SK-N-SH (cell line): Measurements from ENCODE around the gene NUMB. TPM values are rescaled to one million over a fixed set of nuclear protein-coding genes. Genes with fewer than 3 reads are reported as not detected.

Source experiments
- CTCF ChIA-PET: fragments of 300-600, 350-600 bp; formaldehyde crosslinking; extraction: SDS; loops from one replicate; lab custom pipeline; 2021; lab: Yijun Ruan, JAX
- POLR2A ChIA-PET: fragments of 350-600 bp; sonication (Branson Sonifier 250); formaldehyde crosslinking; extraction: SDS; loops from one replicate; lab custom pipeline; 2020; ENCODE audit warnings: antibody characterized with exemption, inconsistent platforms; lab: Yijun Ruan, JAX
- DNase-seq: peaks from one replicate; pipeline ENCODE4 v3.0.0; 2012
- H2AFZ ChIP-seq: fragments of 200-600 bp; sonication (generic); 2 replicates; pipeline ENCODE4 v1.8.1; 2016; ENCODE audit warnings: antibody characterized with exemption, mild to moderate bottlenecking, low read depth
- H3F3A ChIP-seq: fragments of 200-600 bp; sonication (generic); replicated peaks from 2 replicates; pipeline ENCODE3; 2016; ENCODE audit warnings: antibody characterized with exemption, mild to moderate bottlenecking; ENCODE audit not compliant: insufficient read depth
- H3K27ac ChIP-seq, 2 experiments: fragments of 200-500 bp in 1 of 2; fragments of 200-600 bp in 1 of 2; sonication (Bioruptor generic) in 1 of 2; sonication (generic), shearing (Covaris generic) in 1 of 2; 2 replicates each; pipeline versions ENCODE4 v1.5.1 to v1.6.1; 2014 to 2016; ENCODE audit warnings: low read depth in 2 of 2, inconsistent platforms in 1 of 2, low read length in 1 of 2, mild to moderate bottlenecking in 1 of 2, mixed read lengths in 1 of 2
- H3K27me3 ChIP-seq: fragments of 200-600 bp; sonication (generic), shearing (Covaris generic); 2 replicates; pipeline ENCODE4 v1.6.1; 2016; ENCODE audit warnings: mixed run types; ENCODE audit not compliant: insufficient read depth
- H3K36me3 ChIP-seq, 2 experiments: fragments of 200-500 bp in 1 of 2; fragments of 200-600 bp in 1 of 2; sonication (Bioruptor generic) in 1 of 2; sonication (generic) in 1 of 2; replicated peaks in 1 of 2; 2 replicates each; pipeline versions ENCODE3 to v1.5.1; 2014 to 2016; ENCODE audit warnings: low read length in 1 of 2, mild to moderate bottlenecking in 1 of 2; ENCODE audit not compliant: insufficient read depth in 2 of 2, control insufficient read depth in 1 of 2
- H3K4me1 ChIP-seq, 2 experiments: fragments of 200-500 bp in 1 of 2; fragments of 200-600 bp in 1 of 2; sonication (Bioruptor generic) in 1 of 2; sonication (generic), shearing (Covaris generic) in 1 of 2; 2 replicates each; pipeline versions ENCODE4 v1.5.1 to v1.6.1; 2014 to 2016; ENCODE audit warnings: low read depth in 1 of 2, low read length in 1 of 2, mixed run types in 1 of 2; ENCODE audit not compliant: insufficient read depth in 2 of 2, control insufficient read depth in 1 of 2
- H3K4me2 ChIP-seq: fragments of 200-600 bp; sonication (generic), shearing (Covaris generic); 2 replicates; pipeline ENCODE4 v1.6.1; 2017; ENCODE audit warnings: mixed run types
- H3K4me3 ChIP-seq, 2 experiments: fragments of 200-500 bp in 1 of 2; fragments of 200-600 bp in 1 of 2; sonication (Bioruptor generic) in 1 of 2; sonication (generic), shearing (Covaris generic) in 1 of 2; 2 replicates each; pipeline versions ENCODE4 v1.5.1 to v1.8.1; 2014 to 2016; ENCODE audit warnings: low read depth in 2 of 2, inconsistent platforms in 1 of 2, low read length in 1 of 2, mild to moderate bottlenecking in 1 of 2, mixed read lengths in 1 of 2, moderate library complexity in 1 of 2
- H3K79me2 ChIP-seq: fragments of 200-600 bp; sonication (generic); 2 replicates; pipeline ENCODE4 v1.8.1; 2017; ENCODE audit warnings: mild to moderate bottlenecking; ENCODE audit not compliant: insufficient read depth
- H3K9ac ChIP-seq: fragments of 200-600 bp; sonication (generic); 2 replicates; pipeline ENCODE4 v1.6.1; 2017; ENCODE audit warnings: mixed run types
- H3K9me2 ChIP-seq: fragments of 200-600 bp; sonication (generic); 2 replicates; pipeline ENCODE4 v1.6.1; 2017; ENCODE audit warnings: mixed run types
- H3K9me3 ChIP-seq: fragments of 200-600 bp; sonication (generic); 2 replicates; pipeline ENCODE4 v1.6.1; 2017; ENCODE audit warnings: mixed run types, mild to moderate bottlenecking, moderate library complexity
- H4K20me1 ChIP-seq: fragments of 200-600 bp; sonication (generic); 2 replicates; pipeline ENCODE4 v1.6.1; 2017; ENCODE audit warnings: mild to moderate bottlenecking, mixed run types; ENCODE audit not compliant: insufficient read depth
- CHD2 ChIP-seq: fragments of 150-350 bp; IDR thresholded peaks from 2 replicates; pipeline ENCODE4 v1.6.1; 2018; ENCODE audit warnings: low read length; ENCODE audit not compliant: partially characterized antibody
- CTCF ChIP-seq: fragments of 200-600 bp; sonication (generic); IDR thresholded peaks from 2 replicates; pipeline ENCODE4 v1.6.1; 2017; ENCODE audit warnings: antibody characterized with exemption, mild to moderate bottlenecking, moderate library complexity
- EP300 ChIP-seq, 2 experiments: IDR thresholded peaks; 2 replicates each; pipeline versions ENCODE4 v1.4.0 to v1.6.1; 2012; ENCODE audit warnings: borderline replicate concordance in 1 of 2, low read depth in 1 of 2, low read length in 1 of 2
- FOSL2 ChIP-seq: IDR thresholded peaks from 2 replicates; pipeline ENCODE4 v1.4.0; 2012; ENCODE audit warnings: low read depth, mild to moderate bottlenecking, moderate library complexity, borderline replicate concordance
- GATA2 ChIP-seq: sonication (generic); formaldehyde crosslinking; IDR thresholded peaks from 2 replicates; pipeline ENCODE4 v1.5.0; 2020; ENCODE audit warnings: mild to moderate bottlenecking, missing genetic modification reagents
- JUND ChIP-seq: IDR thresholded peaks from 2 replicates; pipeline ENCODE4 v1.4.0; 2012
- MAX ChIP-seq: IDR thresholded peaks from 2 replicates; pipeline ENCODE4 v1.4.0; 2012; ENCODE audit warnings: low read depth
- MXI1 ChIP-seq: IDR thresholded peaks from 2 replicates; pipeline ENCODE4 v1.6.1; 2012; ENCODE audit warnings: mild to moderate bottlenecking, low read depth, low read length, improper control_type of control experiment
- NFIC ChIP-seq: IDR thresholded peaks from 2 replicates; pipeline ENCODE4 v1.4.0; 2012; ENCODE audit warnings: borderline replicate concordance
- NRF1 ChIP-seq: IDR thresholded peaks from 2 replicates; pipeline ENCODE4 v1.6.1; 2012; ENCODE audit warnings: low read depth, mild to moderate bottlenecking, low read length
- PBX3 ChIP-seq: IDR thresholded peaks from 2 replicates; pipeline ENCODE4; 2012
- RCOR1 ChIP-seq: fragments of 150-350 bp; IDR thresholded peaks from 2 replicates; pipeline ENCODE4 v1.6.1; 2017; ENCODE audit warnings: antibody characterized with exemption, low read length
- REST ChIP-seq: IDR thresholded peaks from 2 replicates; pipeline ENCODE4 v1.6.1; 2012; ENCODE audit warnings: mild to moderate bottlenecking, low read depth, low read length, moderate library complexity
- RFX5 ChIP-seq: IDR thresholded peaks from 2 replicates; pipeline ENCODE4 v1.6.1; 2012; ENCODE audit warnings: mild to moderate bottlenecking, improper control_type of control experiment, low read length
- SIN3A ChIP-seq: IDR thresholded peaks from 2 replicates; pipeline ENCODE4 v1.6.1; 2012; ENCODE audit warnings: low read depth, mild to moderate bottlenecking, low read length, moderate library complexity, borderline replicate concordance
- SMC3 ChIP-seq: IDR thresholded peaks from 2 replicates; pipeline ENCODE4 v1.6.1; 2012; ENCODE audit warnings: low read depth, low read length, improper control_type of control experiment
- TCF12 ChIP-seq: IDR thresholded peaks from 2 replicates; pipeline ENCODE4 v1.4.0; 2012
- YY1 ChIP-seq: IDR thresholded peaks from 2 replicates; pipeline ENCODE4 v1.4.0; 2012; ENCODE audit warnings: low read depth, mild to moderate bottlenecking
- WGBS: methylation state at CpG from one replicate; pipeline ENCODE4 v1.1.6; 2017; ENCODE audit warnings: low lambda C conversion rate; 5-methylcytosine and 5-hydroxymethylcytosine counted together
- polyA plus RNA-seq, 3 experiments: library from polyadenylated mRNA; depleted of rRNA; stranded (reverse); fragments of >200 nt; gene quantifications; 2 replicates each; pipeline ENCODE4 v1.2.3, GENCODE V29; 2012

NUMB gene
- polyA plus RNA-seq, 1 of the 3 experiments (the other 2 are of a cell fraction) = 58.4 TPM

- Histone ChIP-seq H3K27me3 (no peaks in the 10 kb centered on the region), H3K9me2 (no peaks in the 10 kb centered on the region), H3K36me3 (no peaks in the 10 kb centered on the region), H3K4me3 (no peak overlapping the region; a peak in 1 of 4 replicates), H3K4me2 (peak overlapping the region; percentile 64), H3K9me3 (no peaks in the 10 kb centered on the region), H2AFZ (0 out of 2 replicates have a peak overlapping the region, but pooled peaks have one; percentile 34), H3K79me2 (peaks cover 27% of the 10 kb centered on the region), H4K20me1 (peaks cover 11% of the 10 kb centered on the region), H3K9ac (no peak overlapping the region), H3K27ac (peak overlapping the region; percentile 78 to 99), H3K4me1 (peaks cover 36 to 59% of the 10 kb centered on the region in 2 experiments), H3F3A (peaks cover 35% of the 10 kb centered on the region)
- 13% methylated on average over 2 of the region's 2 CpGs for WGBS
- POLR2A ChIA-PET = interaction anchor here (0.8 to 1.2 kb wide), 2 partner anchors 11 to 30 kb away, joined by 3 read pairs; partner anchors contain the start of gene RIOX1
- TF ChIP-seq TCF12 (peak; percentile 75), MXI1 (peak; percentile 39; the same call in 1 of the 2 replicates), RFX5 (no peak), PBX3 (peak; percentile 59), SIN3A (no peak), FOSL2 (peak; percentile 62; the same call in 1 of the 2 replicates), CHD2 (peak; percentile 41), NFIC (peak; percentile 81), EP300 (IDR thresholded peaks at IDR 0.05; ENCODE audit: borderline replicate concordance in 1 of 2, low read depth in 1 of 2, low read length in 1 of 2) (peak in 1 of 2 experiments; percentile 54; a peak in 1 of 4 replicates), SMC3 (no peak), REST (no peak), CTCF (no peak), YY1 (no peak), GATA2 (CRISPR knock-in tag) (peak; percentile 51), JUND (peak; percentile 28; the same call in 1 of the 2 replicates), RCOR1 (peak; percentile 40; the same call in 1 of the 2 replicates), MAX (no peak), NRF1 (no peak)
- no peak for DNase-seq
- CTCF ChIA-PET = interaction anchor here (4.6 kb wide), 1 partner anchor 165 kb away, joined by 41 read pairs; no protein-coding TSS in a partner anchor
These were observed 2.4 kb upstream of the NUMB start for GRCh38 chr14:73460691-73461127.
